Sciatic nerve (tissue), 2 donors: ENCODE data around the gene GALK2. TPM values are rescaled to one million over a fixed set of nuclear protein-coding genes. Genes with fewer than 3 reads are reported as not detected.
"Not testable (repeated sequence)": the region's sequence is repeated elsewhere in the genome, so short reads cannot be mapped to it uniquely, and the experiment has no call there.

ENCODE experiments used
- ATAC-seq: fragments of 200-7000 bp; cut with Tn5 transposase; one replicate; pipeline ENCODE4 v1.9.1; 2020; ENCODE audit warnings: mild to moderate bottlenecking, moderate library complexity
- DNase-seq: peaks from one replicate; pipeline ENCODE4 v3.0.0-alpha.2; 2020; ENCODE audit warnings: low spot score
- intact Hi-C: fragments of 100-400 bp; cut with DNase I; formaldehyde crosslinking; loops from one replicate; pipeline ENCODE4 v1.14.2; 2022
- total RNA-seq: library from RNA; stranded (reverse); fragmentation: NEBNext Ultra II Directional; extraction: Animal tissue kit (Norgen Biotek cat#: 25700); gene quantifications from one replicate; pipeline ENCODE4 v1.2.1, GENCODE V29; 2021
- donor health status: DM: no; HTN: no; CAD: no.
- donor health status: DM: no; HTN: no; CAD: no.

The GALK2 gene
- total RNA-seq, 1 donor from 2014 or later, result 50.2 TPM

DNA sequence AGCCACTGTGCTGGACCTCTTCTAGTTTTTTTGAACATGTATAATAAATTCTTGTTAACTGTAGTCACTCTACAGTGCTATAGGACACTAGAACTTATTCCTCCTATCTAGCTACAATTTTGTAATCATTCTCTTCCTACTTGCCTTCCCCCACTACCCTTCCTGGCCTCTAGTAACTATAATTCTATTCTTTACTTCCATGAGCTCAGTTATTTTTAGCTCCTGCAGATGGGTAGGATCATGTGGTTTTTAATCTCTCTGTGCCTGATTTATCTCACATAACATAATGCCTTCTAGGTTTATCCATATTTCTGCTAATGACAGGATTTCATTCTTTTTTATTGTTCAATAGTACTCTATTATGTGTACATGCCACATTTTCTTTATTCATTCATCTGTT is 139.8 kb downstream of the GALK2 start:
- intact Hi-C loops, result no loop called here
- ATAC-seq (no peak), DNase-seq (no peak)

DNA sequence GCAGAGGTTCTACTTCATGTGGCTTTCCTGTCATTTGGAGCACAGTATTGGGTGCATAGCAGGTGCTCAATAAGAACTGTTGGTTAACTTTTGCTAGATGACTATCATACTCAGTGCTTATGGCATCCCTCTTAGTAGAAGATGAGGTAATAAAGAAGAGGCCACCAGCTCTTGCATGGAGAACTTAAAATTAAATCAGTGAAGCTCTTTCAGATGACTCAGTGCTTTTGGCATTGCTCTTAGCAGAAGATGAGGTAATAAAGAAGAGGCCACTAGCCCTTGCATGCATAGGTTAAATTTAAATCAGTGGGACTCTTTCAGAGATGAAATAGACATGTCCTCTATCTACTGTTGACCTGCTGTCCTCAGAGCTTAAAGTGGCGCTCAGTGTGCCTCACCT is 143.6 kb downstream of the GALK2 start:
- ATAC-seq (no peak), DNase-seq (no peak)
- intact Hi-C loops, result no loop called here

DNA sequence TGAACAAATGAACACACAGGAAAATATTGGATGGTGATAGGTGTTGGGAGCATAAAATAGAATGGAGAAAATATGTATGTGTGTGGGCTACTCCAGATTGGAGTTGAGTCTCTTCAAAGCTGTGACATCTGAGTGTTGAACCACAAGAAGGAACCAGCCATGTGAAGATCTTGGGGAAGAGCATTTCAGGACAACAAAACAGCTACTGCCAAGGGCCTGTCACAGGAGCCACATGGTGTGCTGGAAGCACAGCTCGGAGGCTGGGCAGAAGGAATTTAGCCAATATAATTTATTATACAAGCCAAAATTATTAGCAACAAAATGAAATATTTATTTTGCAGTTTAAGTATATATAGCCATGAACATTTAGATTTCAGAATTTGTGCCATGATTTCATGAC is 144.7 kb downstream of the GALK2 start:
- intact Hi-C loops, result no loop called here
- ATAC-seq, result no peak

DNA sequence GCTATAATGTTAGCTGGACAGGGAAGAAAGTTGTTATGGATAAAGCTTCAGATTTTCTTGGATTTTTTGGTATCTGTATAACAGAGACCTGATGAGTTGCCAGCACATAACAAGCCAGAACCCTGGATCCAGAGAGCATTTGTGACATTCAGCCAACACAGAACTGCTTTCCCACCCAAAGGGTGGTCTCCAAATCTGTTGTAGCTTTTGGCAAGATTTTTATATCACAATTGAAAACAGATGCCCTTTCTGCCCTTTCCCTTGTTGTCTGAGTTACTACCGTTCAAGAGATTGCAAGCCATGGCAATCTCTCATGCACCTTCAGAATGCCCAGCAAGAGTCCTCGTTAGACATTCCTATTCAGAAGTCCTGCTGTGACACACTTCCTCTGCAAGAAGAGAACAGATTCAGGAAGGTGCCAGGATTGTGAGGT is 145.4 kb downstream of the GALK2 start:
- intact Hi-C loops, result no loop called here
- DNase-seq (no peak), ATAC-seq (no peak)

More for the DNA sequence above, 144.7 kb downstream of the GALK2 start:
- no peak for DNase-seq

DNA sequence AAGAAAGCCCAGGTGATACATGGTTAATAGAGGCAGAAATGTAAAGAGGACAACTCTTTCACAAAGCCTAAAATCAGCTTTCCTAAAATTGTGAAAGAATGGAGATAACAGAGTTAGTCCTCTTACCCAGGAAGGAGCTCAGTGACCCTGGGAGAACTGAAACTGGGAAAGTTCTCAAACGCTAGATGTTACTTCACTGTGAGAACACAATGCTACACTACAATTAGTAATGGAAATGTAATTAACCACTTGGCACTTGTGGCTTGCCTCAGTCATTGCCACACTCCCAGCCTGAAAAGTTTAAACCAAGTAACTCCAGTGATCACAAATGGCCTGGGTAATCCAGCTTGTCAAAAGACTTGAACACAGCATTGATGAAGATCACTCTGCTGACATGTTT is 150.3 kb downstream of the GALK2 start:
- no peak for ATAC-seq
- DNase-seq, result no peak
- intact Hi-C loops, result no loop called here

DNA sequence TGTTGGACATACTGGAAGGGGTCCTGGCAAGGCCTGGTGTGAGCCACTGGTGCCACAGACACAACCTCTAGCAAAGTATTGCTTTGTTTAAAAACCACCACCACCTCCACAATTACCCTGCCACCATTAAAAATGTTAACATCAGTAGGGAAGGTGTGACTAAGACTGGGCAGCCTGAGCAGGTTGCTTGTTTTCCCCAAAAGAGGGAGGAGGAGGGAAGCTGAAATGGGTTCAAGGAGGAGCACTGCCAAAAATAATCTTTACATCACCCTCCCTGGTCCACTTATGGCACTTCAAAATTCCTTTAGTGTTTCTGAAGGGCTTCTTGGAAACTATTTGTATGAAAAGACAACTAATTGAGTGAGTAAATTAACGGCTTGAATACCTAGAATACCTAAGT is 153.2 kb downstream of the GALK2 start:
- intact Hi-C loops, result no loop called here
- ATAC-seq, result no peak
- DNase-seq, result no peak

DNA sequence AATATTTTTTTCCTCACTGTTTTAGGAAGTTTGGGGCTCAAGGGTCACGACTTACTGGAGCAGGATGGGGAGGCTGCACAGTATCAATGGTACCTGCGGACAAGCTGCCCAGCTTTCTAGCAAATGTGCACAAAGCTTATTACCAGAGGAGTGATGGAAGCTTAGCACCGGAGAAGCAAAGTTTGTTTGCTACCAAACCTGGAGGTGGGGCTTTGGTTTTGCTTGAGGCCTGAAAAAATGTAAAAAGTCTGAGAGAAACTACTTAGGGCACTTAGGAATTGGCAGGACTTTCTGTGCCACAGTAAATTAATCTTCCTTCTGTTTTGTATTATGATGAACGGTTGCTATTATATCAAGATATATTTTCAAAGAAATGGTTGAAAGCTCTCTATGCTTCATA is 157.9 kb downstream of the GALK2 start:
- intact Hi-C loops, result no loop called here

DNA sequence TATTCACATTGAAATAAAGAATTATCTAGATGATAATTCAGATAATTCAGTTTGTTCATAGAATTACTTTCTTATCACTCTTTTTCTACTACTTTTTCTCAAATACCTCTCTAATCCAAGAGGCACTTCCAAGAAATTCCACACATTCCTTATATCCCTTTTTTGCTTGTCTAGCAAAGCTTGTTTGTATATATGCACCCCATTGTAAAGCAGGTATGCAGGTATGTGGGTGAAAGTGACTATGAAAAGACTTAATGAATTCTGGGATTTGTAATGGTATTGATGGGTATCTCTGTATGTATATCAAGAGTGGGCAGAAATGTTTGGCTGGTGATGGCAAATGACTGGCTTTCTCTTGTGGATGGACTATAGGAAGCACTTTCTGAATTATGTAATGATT is 158.9 kb downstream of the GALK2 start:
- ATAC-seq, result no peak
- DNase-seq, result no peak
- intact Hi-C loops, result no loop called here

More for the DNA sequence above, 157.9 kb downstream of the GALK2 start:
- DNase-seq (no peak), ATAC-seq (no peak)

DNA sequence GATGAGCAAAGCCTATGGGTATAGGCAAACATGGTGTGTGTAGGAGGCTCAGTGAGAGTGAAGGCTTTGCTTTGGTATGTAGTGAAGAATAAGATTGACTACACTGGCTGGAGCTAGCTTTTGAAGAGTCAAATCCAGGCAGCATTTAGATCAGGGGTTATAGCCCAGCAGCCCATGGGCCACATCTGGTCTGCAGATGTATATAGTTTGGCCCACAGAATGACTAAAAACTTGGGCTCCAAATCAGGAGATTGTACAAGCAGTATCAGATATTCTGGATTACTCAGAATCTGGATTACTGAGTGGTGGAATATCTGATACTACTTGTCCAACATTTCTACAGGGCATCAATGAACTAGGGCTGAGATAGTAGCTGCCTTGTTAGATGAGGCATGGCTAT is 160.1 kb downstream of the GALK2 start:
- intact Hi-C loops, result no loop called here
- no peak for ATAC-seq
- no peak for DNase-seq

DNA sequence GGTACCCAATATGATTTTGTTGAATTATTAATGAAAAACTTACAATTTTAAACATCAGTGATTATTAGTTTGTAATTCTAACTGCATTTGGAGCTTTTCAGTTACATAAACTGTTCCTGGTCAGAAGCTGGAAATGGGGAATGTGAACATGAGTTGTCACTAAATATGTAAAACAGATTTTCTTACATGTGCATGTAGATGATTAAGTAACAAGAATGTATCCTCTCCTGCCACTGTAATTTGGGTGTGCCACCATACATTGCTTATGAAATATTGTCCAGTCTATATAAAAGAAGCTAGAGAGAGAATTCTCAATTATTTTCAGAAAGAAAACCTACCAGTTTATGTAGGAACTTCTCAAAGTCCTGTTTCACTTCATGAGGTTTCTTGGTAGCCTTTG is 161.4 kb downstream of the GALK2 start:
- DNase-seq (no peak), ATAC-seq (no peak)
- intact Hi-C loops, result no loop called here

DNA sequence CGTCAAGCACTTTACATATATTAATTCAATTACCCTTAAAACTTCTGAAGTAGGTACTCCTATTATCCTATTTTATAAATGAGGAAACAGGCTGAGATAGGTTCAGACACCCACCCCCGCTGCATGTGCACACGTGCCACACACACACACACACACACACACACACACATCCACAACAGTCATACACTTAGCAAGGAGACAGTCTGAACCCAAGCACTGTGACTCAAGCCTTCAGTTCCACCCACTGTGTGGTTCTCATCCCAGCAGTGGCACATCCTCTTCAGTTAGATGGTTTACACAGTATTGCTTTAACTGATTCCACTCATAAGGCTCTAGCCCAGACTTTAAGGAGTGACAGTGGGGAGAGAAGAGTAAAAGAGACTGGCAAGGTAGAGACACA is 161.9 kb downstream of the GALK2 start:
- DNase-seq, result no peak
- no peak for ATAC-seq
- intact Hi-C loops, result no loop called here

DNA sequence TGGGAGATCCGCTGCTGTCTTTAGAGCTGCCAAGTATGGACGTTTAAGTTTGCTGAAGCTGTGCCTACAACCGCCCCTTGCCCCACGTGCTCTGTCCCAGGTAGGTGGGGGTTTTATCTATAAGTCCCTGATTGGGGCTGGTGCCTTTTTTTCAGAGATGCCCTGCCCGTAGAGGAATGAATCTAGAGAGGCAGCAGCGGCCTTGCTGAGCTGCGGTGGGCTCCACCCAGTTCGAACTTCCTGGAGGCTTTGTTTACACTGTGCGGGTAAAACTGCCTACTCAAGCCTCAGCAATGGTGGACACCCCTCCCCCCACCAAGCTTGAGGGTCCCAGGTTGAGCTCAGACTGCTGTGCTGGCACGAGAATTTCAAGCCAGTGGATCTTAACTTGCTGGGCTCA is 169.6 kb downstream of the GALK2 start:
- intact Hi-C loops, result no loop called here
- no peak for DNase-seq
- ATAC-seq, result no peak

DNA sequence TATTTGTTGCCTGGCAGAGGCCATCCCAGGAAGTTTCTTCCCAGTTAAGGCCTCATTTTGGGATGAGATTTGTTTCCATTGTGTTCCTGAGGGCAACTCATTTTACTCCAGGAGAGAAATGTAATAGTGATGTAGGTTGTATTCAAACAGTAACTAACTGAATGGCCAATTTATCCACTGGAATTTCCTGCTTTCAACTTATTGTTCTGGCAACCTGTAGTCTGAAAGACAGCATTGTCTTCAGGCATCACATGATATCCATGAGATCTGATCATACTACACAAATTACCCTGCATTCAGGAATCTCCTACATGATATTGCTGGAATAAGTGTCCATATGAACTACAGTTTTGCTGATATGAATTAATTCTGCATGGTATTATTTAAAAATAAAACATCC is 173.5 kb downstream of the GALK2 start:
- no peak for DNase-seq
- intact Hi-C loops, result no loop called here
- no peak for ATAC-seq

DNA sequence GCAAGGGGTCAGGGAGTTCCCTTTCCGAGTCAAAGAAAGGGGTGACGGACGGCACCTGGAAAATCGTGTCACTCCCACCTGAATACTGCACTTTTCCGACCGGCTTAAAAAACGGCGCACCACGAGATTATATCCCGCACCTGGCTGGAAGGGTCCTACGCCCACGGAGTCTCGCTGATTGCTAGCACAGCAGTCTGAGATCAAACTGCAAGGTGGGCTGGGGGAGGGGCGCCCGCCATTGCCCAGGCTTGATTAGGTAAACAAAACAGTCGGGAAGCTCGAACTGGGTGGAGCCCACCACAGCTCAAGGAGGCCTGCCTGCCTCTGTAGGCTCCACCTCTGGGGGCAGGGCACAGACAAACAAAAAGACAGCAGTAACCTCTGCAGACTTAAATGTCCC is 184.4 kb downstream of the GALK2 start:
- DNase-seq, ATAC-seq, intact Hi-C loops: not testable (repeated sequence)

DNA sequence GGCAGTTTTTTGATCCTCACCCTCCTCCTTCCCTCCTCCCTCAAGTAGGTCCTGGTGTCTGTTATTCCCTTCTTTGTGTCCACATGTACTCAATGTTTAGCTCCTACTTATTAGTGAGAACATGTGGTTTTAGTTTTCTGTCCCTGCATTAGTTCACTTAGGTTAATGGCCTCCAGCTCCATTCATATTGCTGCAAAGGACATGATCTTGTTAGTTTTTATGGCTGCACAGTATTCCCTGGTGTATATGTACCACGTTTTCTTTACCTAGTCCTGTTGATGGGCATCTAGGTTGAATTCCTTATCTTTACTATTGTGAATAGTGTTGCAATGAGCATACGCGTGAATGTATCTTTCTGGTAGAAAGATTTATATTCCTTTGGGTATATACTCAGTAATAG is 191.3 kb downstream of the GALK2 start:
- intact Hi-C loops, result no loop called here
- DNase-seq, result no peak
- ATAC-seq, result no peak

DNA sequence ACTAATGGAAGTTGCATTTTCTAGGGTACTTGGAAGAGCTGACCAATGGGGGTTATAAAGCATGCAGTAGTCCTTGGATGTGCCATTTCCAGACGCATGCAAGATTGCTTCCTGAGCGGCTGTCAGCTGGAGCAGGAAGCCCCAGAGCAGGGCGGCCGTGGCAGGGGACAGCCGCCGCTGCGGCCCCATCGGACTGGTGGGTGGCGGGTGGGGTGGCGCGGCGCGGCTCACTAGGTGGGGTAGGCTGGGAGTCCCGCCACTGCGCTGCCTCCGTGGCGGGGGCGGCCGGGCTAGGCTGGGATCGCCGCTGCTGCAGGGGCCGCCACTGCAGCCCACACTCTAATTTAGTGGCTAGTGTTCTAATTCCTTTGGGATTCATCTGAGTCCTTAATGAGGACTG is 196.4 kb downstream of the GALK2 start:
- DNase-seq, result peak; percentile 33
- no peak for ATAC-seq
- intact Hi-C loops, result no loop called here

DNA sequence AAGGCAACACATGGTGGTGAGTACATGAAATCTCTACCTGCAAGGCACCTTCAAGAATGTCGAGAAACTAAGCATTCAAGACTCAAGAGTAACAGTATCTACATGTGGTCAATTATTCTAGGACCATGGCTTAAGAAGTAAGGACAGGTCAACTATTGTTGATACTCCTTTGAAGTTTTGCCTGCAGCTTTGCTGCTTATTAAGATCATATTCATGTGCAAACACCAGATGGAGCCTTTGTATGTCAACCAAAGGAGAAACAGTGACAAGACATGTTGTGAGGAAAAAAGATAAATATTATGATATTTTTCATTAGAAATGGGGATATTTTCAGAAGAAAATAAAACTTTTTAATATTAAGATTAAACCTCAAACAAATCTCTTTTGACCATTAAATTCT is 200.7 kb downstream of the GALK2 start:
- DNase-seq (no peak), ATAC-seq (no peak)
- intact Hi-C loops, result no loop called here

DNA sequence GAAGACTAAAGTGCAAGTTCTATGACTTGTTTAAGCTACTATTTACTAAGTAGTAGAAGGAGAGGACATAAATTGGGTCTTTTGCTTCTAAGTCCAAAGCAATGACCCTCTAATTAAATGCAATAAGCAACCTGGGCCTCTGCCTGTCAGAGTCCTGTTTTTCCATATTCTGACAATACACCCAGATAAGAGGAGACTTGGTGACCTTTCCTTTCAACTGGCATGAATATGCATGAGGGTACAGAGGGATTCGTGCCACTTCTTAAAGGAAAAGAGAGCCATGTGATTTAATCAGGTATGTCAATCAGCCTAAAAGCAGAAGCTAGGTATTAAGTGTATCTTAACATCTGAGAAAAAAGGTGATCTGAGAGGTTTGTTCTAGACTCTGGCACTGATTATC is 202.3 kb downstream of the GALK2 start:
- intact Hi-C loops, result no loop called here
- ATAC-seq (no peak), DNase-seq (no peak)

DNA sequence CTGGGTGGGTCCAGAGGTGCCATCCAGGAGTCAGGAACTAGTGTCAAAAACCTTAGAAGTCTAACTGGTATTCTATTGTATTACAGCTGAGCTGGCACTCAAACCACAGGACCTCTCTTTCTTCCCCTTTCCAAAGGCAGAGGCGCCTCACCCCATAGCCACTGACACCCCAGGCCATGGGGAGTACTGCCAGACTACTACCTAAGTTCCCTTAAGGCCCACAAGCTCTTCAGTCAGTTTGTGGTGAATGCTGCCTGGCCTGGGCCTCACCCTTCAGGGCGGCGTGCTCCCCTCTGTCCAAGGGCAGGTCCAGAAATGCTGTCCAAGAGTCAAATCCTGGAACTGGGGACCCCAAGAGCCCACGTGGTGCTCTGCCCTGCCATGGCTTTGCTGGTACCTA is 209.9 kb downstream of the GALK2 start:
- DNase-seq (no peak), ATAC-seq (no peak)
- intact Hi-C loops, result no loop called here

DNA sequence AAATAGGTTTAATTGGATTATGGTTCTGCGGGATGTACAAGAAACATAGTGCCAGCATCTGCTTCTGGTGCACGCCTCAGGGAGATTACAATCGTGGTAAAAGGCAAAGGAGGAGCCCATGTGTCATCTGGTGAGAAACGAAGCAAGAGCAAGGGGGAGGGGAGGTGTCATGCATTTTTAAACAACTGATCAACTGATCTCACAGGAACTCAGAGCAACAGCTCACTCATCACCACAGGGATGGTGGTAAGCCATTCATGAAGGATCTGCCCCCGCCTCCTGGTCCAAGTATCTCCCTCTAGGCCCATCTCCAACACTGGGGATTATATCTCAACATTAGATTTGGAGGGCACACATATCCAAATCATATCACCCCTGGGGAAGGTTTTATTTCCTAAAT is 210.9 kb downstream of the GALK2 start:
- ATAC-seq (no peak), DNase-seq (no peak)
- intact Hi-C loops, result no loop called here
